SK-N-MC (cell line): ENCODE measurements around the gene CLNK.

Experiments used
- EZH2 ChIP-seq: fragments of 200-600 bp; sonication (generic); IDR thresholded peaks from one replicate; pipeline ENCODE4 v1.6.1; 2017; ENCODE audit warnings: antibody characterized with exemption
- POLR2AphosphoS5 ChIP-seq: IDR thresholded peaks from 2 replicates; pipeline ENCODE4 v1.6.1; 2012; ENCODE audit warnings: mild to moderate bottlenecking, low read depth, low read length, borderline replicate concordance

- TF ChIP-seq EZH2 (no peak), POLR2AphosphoS5 (no peak)
Measured at GRCh38 chr4:10461091-10461849, 223.3 kb downstream of the CLNK start.
